HG03280 (cell line): ENCODE measurements around the gene ARSK.
"Not testable (repeated sequence)": the region's sequence is repeated elsewhere in the genome, so short reads cannot be mapped to it uniquely, and the experiment has no call there.

Experiments used
- ATAC-seq: cut with Tn5 transposase; IDR thresholded peaks from one replicate; pipeline ENCODE4 v1.9.1; 2021; ENCODE audit warnings: mild to moderate bottlenecking, moderate library complexity; ENCODE audit not compliant: unreplicated experiment

Gene ARSK

DNA sequence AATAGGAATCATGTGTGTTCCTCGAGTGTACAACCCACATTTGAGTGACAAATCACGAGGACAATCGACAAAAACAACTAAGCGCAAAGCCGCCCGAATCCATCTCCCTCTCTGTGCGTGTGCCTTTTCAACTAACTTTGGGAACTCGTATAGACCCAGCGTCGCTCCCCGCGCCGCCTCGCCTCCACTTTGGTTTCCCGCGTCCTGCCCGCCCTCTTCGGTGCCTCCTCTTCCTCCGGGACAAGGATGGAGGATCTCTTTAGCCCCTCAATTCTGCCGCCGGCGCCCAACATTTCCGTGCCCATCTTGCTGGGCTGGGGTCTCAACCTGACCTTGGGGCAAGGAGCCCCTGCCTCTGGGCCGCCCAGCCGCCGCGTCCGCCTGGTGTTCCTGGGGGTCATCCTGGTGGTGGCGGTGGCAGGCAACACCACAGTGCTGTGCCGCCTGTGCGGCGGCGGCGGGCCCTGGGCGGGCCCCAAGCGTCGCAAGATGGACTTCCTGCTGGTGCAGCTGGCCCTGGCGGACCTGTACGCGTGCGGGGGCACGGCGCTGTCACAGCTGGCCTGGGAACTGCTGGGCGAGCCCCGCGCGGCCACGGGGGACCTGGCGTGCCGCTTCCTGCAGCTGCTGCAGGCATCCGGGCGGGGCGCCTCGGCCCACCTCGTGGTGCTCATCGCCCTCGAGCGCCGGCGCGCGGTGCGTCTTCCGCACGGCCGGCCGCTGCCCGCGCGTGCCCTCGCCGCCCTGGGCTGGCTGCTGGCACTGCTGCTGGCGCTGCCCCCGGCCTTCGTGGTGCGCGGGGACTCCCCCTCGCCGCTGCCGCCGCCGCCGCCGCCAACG lies 65.3 kb downstream of the ARSK start, which contains the start of gene GPR150:
TSS of gene GPR150 (plus strand) at position 58 of the 840 bp plus-strand sequence. CDS start at position 247, 189 bp downstream.
- peak; percentile 64 for ATAC-seq

DNA sequence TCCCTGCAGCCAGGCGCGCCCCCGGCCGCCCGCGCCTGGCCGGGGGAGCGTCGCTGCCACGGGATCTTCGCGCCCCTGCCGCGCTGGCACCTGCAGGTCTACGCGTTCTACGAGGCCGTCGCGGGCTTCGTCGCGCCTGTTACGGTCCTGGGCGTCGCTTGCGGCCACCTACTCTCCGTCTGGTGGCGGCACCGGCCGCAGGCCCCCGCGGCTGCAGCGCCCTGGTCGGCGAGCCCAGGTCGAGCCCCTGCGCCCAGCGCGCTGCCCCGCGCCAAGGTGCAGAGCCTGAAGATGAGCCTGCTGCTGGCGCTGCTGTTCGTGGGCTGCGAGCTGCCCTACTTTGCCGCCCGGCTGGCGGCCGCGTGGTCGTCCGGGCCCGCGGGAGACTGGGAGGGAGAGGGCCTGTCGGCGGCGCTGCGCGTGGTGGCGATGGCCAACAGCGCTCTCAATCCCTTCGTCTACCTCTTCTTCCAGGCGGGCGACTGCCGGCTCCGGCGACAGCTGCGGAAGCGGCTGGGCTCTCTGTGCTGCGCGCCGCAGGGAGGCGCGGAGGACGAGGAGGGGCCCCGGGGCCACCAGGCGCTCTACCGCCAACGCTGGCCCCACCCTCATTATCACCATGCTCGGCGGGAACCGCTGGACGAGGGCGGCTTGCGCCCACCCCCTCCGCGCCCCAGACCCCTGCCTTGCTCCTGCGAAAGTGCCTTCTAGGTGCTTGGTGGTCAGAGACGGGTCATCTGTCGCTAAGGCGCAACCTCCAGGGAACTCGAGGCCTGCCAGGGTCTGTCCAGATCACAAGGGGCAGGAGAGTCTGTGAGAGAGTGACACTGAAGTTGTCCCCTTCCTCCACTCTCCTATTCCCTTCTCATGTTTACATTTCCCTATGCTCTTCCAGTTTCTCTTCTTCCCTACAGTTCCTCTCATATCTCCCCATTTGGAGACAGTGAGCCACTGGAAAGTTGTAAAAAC lies 66.3 kb downstream of the ARSK start:
- peak; percentile 48 for ATAC-seq

DNA sequence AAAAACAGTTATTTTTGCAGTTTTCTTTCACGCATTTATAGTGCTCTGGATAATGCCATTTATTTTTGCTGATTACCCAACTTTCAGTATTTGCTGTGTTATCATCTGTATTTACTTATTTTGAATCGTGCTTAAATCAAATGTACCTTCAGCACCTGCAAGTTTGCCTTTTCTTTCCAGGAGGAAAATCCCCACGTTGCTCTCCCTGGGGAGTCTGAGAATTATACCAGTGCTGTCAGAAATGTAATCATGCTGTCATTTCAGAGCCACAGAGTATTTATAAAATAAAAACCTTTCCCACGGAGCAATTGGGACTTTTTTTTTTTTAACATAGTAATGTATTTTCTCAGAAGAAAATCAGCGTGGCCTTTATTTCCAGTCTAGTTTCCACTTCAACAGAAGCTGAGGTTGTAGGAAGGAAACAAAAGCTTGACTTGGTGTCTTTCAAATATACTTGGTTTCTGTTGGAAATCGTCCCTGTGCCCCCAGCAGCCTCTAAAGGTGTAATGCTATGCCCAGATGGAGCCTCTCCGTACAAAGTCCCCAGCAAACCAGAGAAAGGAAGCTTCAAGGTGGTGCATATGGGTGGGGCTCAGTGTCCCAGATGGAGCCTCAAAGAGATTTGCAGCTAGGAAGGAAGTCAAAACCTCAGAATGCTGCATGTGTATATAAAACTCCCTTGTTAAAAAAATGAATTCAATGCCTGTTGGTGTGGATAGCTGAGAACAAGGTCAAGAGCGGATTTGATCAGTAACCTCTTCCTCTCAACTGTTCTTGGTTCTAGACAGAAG lies 67.1 kb downstream of the ARSK start:
- ATAC-seq, result no peak

DNA sequence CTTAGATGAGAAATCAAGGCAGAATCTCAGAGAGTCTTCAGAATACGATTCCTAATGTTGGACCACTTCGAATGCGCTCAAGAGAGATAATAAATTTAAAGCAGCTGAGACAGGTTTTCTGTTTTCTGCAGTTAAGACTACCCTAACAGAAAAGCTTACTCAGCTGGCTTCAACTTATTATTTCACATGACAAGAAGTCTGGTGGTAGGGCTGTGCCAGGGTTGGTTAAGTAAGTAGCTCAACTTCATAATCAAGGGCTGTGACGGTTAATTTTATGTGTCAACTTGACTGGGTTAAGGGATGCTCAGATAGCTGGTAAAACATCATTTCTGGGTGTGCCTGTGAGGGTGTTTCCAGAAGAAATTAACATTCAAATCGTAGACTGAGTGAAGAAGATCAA lies 68.8 kb downstream of the ARSK start:
- ATAC-seq, result no peak

DNA sequence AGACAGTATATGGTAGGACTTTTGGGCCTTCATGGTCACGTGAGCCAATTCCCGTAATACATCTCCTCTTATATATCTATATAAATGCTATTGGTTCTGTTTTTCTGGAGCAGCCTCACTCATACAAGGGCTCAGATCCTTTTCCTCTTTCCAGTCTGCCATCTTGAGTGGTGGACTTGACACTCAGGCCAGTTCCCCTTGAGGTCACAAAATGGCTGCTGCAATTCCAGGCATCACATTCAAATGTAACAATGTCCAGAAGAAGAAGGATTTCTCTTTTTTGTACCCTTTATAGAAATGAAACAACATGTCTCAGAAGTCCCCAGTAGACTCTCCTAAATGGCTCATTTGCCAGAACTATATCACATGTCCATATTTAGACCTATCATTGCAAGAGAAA lies 69.5 kb downstream of the ARSK start:
- ATAC-seq, result no peak

DNA sequence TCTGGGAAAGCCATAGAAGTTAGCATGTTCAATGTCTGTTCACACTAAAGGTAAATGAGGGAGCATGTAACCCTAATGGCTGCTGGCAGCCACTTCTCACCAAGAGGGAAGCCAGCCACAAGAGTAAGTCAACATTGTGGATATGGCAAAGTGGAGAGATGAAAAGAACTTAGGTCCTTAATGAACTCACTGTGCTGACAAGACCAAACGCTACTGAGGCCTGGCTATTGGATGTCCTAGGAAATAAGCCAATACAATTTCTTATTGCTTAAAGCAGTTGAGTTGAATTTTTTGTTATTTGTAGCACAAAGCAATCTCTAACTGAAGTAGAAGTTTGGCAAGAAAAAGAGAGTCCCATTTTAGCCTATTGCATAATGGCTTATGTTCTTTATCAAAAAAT lies 71.8 kb downstream of the ARSK start:
- no peak for ATAC-seq

DNA sequence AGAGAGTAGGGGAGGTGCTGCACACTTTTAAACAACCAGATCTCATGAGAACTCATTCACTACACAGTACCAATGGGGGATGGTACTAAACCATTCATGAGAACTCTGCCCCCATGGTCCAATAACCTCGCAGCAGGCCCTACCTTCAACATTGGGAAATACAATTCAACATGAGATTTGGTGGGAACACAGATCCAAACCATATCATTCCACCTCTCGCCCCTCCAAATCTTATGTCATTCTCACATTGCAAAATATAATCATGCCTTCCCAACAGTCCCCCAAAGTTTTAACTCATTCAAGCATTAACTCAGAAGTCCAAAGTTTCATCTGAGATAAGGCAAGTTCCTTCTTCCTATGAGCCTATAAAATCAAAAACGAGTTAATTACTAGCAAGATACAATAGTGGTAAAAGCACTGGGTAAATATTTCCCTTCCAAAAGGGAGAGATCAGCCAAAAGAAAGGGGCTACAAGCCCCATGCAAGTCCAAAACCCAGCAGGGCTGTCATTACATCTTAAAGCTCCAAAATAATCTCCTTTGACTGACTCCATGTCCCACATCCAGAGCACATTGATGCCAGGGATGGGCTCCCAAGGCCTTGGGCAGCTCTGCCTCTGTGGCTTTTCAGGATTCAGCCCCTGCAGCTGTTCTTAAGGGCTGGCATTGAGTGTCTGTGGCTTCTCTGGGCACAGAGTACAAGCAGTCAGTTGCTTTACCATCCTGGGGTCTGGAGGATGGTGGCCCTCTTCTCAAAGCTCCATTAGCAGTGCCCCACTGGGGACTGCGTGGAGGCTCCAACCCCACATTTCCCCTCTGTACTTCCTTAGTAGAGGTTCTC lies 73.3 kb downstream of the ARSK start:
- no peak for ATAC-seq

DNA sequence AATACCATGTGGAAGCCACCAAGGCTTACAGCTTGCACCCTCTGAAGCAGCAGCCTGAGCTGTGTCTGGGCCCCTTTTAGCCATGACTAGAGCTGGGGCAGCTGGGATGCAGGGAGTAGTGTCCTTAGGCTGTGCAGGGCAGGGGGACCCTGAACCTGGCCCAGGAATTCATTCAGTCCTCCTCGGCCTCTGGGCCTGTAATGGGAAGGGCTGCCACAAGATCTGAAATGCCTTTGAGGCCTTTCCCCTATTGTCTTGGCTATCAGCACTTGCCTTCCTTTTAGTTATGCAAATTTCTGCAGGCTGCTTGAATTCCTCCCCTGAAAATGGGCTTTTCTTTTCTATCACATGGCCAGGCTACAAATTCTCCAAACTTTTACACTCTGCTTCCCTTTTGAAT lies 74.0 kb downstream of the ARSK start:
- ATAC-seq, result no peak

DNA sequence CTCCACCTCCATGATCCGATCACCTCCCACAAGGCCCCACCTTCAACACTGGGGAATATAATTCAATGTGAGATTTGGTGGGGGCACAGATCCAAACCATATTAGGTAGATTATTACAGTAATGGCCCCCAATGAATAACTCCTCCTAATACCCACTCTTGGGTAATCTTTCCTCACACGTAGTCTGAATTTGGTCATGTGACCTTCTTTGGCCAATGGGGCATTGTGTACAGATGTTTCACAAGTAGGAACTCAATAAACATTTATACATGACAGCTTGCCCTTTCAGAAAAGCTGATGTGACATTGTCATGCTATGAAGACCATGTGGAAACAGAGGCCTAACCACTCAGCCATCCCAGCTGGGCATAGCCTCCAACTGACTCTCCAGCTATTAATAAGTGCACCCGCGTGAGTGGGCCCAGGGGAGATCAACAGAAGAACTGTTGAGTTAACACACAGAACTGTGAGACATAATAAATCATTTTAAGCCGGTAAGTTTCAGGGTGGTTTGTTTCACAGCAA lies 75.6 kb downstream of the ARSK start:
- no peak for ATAC-seq

DNA sequence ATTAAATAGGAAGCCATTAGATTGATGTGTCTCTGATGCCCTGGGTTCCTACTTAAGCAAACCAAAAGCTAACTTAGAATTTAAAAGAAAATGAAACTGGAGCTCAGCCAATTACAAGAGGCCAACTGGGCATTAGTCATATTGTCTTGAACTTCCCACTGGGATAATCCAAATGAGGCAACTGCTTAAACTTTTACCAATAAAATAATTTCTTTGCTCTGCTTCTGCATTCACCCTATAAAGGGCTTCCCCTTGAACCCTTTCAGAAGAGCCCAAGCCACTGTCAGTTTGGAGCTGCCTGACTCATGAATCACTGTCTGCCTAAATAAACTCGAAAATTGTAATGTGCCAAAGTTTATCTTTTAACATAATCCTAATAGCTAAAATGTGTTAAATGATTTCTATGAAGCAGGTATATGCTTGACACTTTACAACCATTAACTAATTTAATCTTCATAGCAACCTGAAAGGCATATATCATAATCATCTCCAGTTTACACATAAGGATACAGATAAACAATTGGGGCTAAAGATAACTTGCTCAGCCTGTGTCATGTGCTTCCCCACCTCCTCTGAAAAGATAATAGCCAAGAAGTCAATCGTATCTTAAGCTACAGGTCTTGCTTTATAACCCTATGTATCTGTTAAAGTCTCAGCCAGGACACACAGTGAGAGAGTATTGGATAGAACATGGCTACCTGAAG lies 76.5 kb downstream of the ARSK start:
- ATAC-seq, result peak; percentile 27

DNA sequence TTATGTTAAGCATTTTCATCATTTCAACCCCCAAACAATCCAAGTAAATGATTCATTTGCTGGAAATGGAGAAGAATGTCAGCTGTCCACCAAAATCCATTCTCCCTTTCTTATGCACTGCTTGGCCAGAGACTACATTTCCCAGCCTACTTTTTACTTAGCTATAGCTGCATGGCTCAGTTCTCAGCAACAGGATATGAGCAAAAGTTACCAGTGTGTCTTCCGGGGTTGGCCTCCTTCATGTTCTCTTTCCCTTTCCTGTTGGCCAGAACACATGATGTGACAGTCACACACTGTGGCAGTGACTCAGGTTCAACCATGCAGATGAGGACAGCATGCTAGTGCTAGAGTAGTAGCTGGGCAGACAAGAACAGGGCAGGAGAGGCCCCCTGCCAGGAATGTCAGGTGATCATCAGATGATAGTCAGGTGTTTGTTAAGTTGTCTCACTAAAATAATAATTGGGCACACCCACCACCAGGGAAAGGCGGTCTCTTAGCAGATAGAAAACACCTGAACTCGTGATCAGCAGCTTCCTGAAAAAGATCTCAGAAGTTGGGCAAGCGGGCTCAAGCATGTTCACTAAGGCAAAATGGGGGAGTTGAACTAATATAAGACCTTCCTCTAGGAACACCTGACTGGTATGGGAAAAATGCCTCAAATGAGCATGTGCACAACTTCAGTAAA lies 77.2 kb downstream of the ARSK start:
- ATAC-seq, result peak; percentile 93

DNA sequence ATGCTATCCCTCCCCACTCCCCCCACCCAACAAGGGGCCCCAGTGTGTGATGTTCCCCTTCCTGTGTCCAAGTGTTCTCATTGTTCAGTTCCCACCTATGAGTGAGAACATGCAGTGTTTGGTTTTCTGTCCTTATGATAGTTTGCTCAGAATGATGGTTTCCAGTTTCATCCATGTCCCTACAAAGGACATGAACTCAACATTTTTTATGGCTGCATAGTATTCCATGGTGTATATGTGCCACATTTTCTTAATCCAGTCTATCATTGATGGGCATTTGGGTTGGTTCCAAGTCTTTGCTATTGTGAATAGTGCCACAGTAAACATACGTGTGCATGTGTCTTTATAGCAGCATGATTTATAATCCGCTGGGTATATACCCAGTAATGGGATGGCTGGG lies 78.0 kb downstream of the ARSK start:
- not testable (repeated sequence) for ATAC-seq

DNA sequence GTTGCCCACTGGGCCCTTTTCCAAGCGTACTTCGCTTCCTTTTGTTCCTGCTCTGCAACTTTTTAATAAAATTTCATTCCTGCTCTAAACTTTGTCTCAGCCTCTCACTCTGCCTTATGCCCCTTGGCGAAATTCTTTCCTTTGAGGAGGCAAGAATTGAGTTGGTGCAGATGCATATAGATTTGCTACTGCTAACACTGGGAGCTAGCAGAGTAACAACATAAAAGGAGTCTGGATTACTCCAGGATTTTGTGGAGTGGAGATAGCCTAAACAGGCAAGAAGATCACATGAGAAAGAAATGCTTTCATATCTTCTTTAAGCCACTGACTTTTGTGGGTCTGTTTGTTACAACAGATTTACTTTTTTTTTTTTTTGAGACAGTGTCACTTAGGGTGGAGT lies 78.8 kb downstream of the ARSK start:
- ATAC-seq, result no peak

DNA sequence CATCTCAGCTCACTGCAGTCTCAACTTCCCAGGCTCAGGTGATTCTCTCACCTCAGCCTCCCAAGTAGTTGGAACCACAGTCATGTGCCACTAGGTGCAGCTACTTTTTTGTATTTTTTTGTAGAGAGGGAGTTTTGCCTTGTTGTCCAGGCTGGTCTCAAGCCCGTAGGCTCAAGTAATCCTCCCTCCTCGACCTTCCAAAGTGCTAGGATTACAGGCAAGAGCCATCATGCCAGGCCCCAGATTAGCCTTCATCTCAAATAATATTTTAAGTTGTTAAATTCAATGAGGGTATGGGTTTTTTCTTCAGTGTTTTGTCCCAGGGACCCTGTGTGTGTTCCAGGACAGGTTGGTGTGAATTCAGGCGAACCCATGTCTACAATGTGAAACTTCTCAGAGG lies 79.2 kb downstream of the ARSK start:
- ATAC-seq, result no peak

DNA sequence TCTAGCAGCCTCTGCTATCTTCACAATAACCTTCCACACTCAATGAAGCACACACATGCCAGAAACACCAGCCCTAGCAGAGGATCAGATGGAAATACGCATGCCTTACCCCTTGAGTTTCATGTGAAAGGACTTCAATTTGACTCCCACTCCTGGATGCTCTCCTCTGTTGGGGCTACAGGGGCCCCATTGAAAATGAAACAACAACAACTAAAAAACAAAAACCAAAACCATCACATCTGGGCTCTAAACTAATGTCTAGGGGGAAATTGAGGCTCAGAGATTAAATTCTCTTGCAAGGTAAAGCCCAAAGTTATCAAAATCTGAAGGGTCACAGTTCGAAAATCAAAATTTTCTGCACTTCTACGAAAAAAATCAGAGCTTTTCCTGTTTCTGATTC lies 83.7 kb downstream of the ARSK start:
- peak; percentile 51 for ATAC-seq

DNA sequence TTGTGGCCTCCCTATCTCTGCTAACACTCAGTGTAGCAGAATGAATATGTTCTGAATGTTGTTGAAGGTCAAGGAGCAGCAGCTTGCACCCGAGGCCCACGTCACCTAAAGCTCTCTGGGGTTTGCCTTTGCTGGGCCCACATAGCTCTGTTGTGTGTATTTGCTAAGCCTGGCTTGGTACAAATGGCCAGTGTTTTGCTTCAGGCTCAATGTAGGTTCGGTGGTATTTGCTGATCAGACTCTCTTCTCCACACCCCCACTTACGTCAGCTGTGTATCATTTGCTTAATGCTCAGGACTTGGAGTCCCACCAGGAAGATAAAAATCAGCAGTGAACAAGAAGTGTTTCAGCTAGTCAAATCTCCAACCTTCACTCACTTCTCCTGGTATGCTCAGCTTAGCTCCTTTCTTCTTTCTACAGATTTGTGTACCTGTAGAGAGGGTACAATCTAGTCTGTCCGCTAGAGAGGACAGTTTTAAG lies 86.9 kb downstream of the ARSK start:
- no peak for ATAC-seq

DNA sequence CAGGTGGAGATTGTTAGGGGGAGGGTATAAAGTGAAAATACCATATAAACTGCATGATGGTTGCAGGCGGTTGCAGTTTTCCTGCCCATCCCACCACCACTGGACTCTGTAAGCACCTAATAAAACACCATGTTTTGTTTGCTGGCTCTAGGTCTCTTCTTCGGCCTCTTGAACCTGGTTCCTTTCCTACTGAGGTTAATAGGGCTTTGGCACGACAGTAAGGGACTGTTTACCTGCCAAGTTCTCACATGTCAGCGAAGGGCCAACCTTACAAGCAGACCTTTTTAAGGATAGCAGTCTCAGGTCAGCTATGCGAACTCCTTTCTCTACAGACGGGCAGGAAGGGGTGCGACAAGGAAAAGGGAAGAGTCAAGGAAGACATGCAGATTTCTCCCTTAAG lies 88.3 kb downstream of the ARSK start:
- ATAC-seq, result no peak

DNA sequence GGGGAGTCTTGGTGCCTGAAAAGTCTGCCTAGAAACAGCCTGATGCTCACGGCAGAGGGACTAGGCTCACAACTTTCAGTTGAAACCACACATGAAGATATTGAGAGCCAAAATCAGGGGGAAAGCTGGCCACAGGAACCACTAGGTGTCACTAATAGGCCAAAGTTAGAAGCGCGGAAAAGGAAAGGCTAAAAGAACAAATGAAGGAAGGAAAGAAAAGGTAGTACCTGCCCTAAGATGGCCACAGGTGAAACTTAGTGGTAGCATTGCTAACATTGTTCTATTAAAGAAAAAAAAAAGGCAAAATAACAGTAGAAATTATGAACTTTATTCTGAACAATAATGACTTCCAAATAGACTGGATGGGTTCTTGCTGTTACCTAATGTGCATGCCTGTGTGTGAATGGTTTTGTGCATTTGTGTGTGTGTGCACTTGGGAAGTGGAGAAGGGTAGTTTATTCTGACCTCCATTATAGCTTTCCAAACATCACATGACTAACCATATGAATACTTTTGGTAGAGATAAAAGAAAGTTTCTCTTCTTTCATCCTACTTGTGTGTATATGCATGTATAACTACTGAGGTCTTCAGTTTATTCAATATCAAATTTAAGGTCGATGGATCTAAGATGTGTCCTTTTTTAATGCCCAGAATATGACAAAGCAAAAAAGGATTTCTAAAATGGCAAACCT lies 89.6 kb downstream of the ARSK start:
- ATAC-seq, result peak; percentile 39
